Glutamatergic neuron (in vitro differentiated cells): ENCODE measurements around the gene ADAMTS6. TPM values are rescaled to one million over a fixed set of nuclear protein-coding genes. Genes with fewer than 3 reads are reported as not detected.

Experiments used
- DNase-seq: peaks from one replicate; pipeline ENCODE4 v3.0.0; 2022
- H3K27ac Mint-ChIP-seq: one replicate; pipeline ENCODE4 v1.8.0; 2020; ENCODE audit warnings: mild to moderate bottlenecking, mixed read lengths, inconsistent platforms; ENCODE audit not compliant: unreplicated experiment
- H3K27me3 Mint-ChIP-seq: one replicate; pipeline ENCODE4 v1.8.0; 2020; ENCODE audit warnings: mild to moderate bottlenecking, moderate library complexity, mixed read lengths, inconsistent platforms; ENCODE audit not compliant: unreplicated experiment
- H3K36me3 Mint-ChIP-seq: one replicate; pipeline ENCODE4 v1.8.0; 2020; ENCODE audit warnings: mild to moderate bottlenecking, mixed read lengths, inconsistent platforms; ENCODE audit not compliant: unreplicated experiment
- H3K4me1 Mint-ChIP-seq: one replicate; pipeline ENCODE4 v1.8.0; 2020; ENCODE audit warnings: mild to moderate bottlenecking, low read depth, mixed read lengths, inconsistent platforms; ENCODE audit not compliant: unreplicated experiment
- H3K4me3 Mint-ChIP-seq: one replicate; pipeline ENCODE4 v1.8.0; 2020; ENCODE audit warnings: mild to moderate bottlenecking, mixed read lengths, inconsistent platforms; ENCODE audit not compliant: unreplicated experiment
- H3K9me3 Mint-ChIP-seq: one replicate; pipeline ENCODE4 v1.8.0; 2020; ENCODE audit warnings: mild to moderate bottlenecking, moderate library complexity, mixed read lengths, inconsistent platforms; ENCODE audit not compliant: unreplicated experiment
- CTCF ChIP-seq: fragments of 200-600 bp; sonication (generic); IDR thresholded peaks from one replicate; pipeline ENCODE4 v1.5.0; 2021; ENCODE audit not compliant: partially characterized antibody, unreplicated experiment
- total RNA-seq: library from RNA; stranded (reverse); fragmentation: NEBNext Ultra II Directional; extraction: Animal tissue kit (Norgen Biotek cat#: 25700); gene quantifications from one replicate; pipeline ENCODE4 v1.2.1, GENCODE V29; 2021; ENCODE audit not compliant: unreplicated experiment

The ADAMTS6 gene
- total RNA-seq, 1 donor from 2014 or later = 2.1 TPM

DNA sequence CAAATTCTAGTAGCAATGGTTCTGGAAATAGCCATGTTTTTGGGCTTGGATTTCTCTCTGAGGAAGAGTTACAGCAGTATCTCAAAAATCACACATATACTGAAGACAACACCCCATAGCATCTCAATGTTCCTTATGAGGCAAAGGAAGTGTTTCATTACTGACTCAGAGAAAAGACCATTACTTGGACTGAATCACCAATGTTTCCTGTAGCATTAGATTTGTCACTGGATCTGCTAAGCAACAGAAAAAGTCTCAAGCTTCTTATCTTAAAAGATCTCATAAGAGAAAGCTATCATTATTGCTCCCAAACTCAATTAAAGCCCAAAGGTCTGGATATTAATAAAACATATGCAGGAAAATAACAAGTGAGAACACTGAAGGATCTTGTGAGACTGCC, 272.4 kb downstream of the ADAMTS6 start:
- Mint-ChIP-seq H3K27ac (no peak overlapping the region), H3K4me1 (no peaks in the 10 kb centered on the region), H3K36me3 (no peaks in the 10 kb centered on the region), H3K9me3 (no peaks in the 10 kb centered on the region), H3K4me3 (no peak overlapping the region), H3K27me3 (peaks cover 2% of the 10 kb centered on the region)
- DNase-seq = no peak
- no peak for TF ChIP-seq CTCF

- no peak for DNase-seq
- Mint-ChIP-seq H3K27ac (no peak overlapping the region), H3K36me3 (no peaks in the 10 kb centered on the region), H3K4me3 (no peak overlapping the region), H3K9me3 (no peaks in the 10 kb centered on the region), H3K4me1 (no peaks in the 10 kb centered on the region), H3K27me3 (peaks cover 3% of the 10 kb centered on the region)
- no peak for TF ChIP-seq CTCF
Observed at GRCh38 chr5:65204966-65205365, 276.8 kb downstream of the ADAMTS6 start.

- no peaks in the 10 kb centered on the region for H3K4me1 Mint-ChIP-seq
- DNase-seq = no peak
- TF ChIP-seq CTCF = no peak
- H3K4me3 Mint-ChIP-seq = no peak overlapping the region
- peaks cover 3% of the 10 kb centered on the region for H3K27me3 Mint-ChIP-seq
- no peaks in the 10 kb centered on the region for H3K9me3 Mint-ChIP-seq
- no peaks in the 10 kb centered on the region for H3K36me3 Mint-ChIP-seq
- no peak overlapping the region for H3K27ac Mint-ChIP-seq
Observed at GRCh38 chr5:65203746-65204145, 278.0 kb downstream of the ADAMTS6 start.

DNA sequence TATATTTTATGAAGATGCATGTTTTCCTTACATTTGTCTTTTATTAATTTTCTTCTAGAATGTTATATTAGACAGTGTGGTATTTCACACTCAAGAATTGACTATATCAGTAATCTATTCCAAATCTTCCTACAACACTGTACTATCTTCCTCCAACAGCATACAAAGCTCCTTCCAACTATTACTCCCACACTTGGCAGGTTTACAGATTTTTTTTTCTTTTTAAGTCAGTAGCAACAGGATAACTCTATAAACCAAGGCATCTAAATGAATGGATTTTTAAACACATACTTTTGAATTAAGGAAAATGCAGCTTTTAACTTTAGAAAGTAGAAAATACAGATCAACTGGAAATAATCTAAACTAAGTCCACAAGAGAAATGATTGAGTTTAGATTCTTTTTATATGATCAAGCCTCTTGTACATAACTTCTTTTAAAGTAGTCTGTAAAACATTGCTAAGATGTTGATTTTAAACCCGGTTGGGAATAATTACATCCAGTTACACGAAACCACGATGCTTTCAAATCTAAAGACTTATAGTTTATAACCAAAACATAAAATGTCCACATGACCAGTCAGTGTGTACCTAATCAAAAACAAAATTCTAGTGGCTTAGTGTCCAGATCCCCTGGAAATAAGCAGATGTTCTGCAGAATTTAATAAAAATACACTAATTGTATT, 281.6 kb downstream of the ADAMTS6 start:
- Mint-ChIP-seq H3K27me3 (peaks cover 4% of the 10 kb centered on the region), H3K36me3 (no peaks in the 10 kb centered on the region), H3K4me3 (no peak overlapping the region), H3K27ac (no peak overlapping the region), H3K9me3 (no peaks in the 10 kb centered on the region), H3K4me1 (no peaks in the 10 kb centered on the region)
- DNase-seq = no peak
- no peak for TF ChIP-seq CTCF

GRCh38 chr5:65198456-65199120, 283.1 kb downstream of the ADAMTS6 start:
- no peak for DNase-seq
- TF ChIP-seq CTCF = no peak

More at GRCh38 chr5:65198456-65199120, 283.1 kb downstream of the ADAMTS6 start:
- Mint-ChIP-seq H3K4me3 (no peak overlapping the region), H3K27me3 (peaks cover 4% of the 10 kb centered on the region), H3K4me1 (no peaks in the 10 kb centered on the region), H3K36me3 (no peaks in the 10 kb centered on the region), H3K27ac (no peak overlapping the region), H3K9me3 (no peaks in the 10 kb centered on the region)
